H9 (cell line): ENCODE results near the gene DENND6B. TPM values are rescaled to one million over a fixed set of nuclear protein-coding genes. Genes with fewer than 3 reads are reported as not detected.

Experiments
- DNase-seq: peaks from one replicate; pipeline ENCODE4 v3.0.0-alpha.2; 2017
- H2AFZ ChIP-seq: one replicate; pipeline ENCODE4 v1.6.1; 2013; ENCODE audit warnings: mild to moderate bottlenecking, low read length, control low read depth, moderate library complexity
- H2AK5ac ChIP-seq: 2 replicates; pipeline ENCODE4 v1.6.1; 2013; ENCODE audit warnings: low read length, control low read depth, mixed read lengths; ENCODE audit not compliant: insufficient read length
- H2BK120ac ChIP-seq: one replicate; pipeline ENCODE4 v1.6.1; 2013; ENCODE audit warnings: low read depth, mild to moderate bottlenecking, low read length, control low read depth, inconsistent platforms; ENCODE audit not compliant: poor library complexity, severe bottlenecking
- H2BK12ac ChIP-seq: 2 replicates; pipeline ENCODE4 v1.6.1; 2013; ENCODE audit warnings: low read length, control low read depth, mixed read lengths, low read depth; ENCODE audit not compliant: insufficient read length
- H2BK15ac ChIP-seq: 2 replicates; pipeline ENCODE4 v1.6.1; 2013; ENCODE audit warnings: low read depth, low read length, control low read depth
- H2BK20ac ChIP-seq: one replicate; pipeline ENCODE4 v1.6.1; 2013; ENCODE audit warnings: low read depth, mild to moderate bottlenecking, low read length, control low read depth, inconsistent platforms; ENCODE audit not compliant: poor library complexity, severe bottlenecking
- H2BK5ac ChIP-seq: 2 replicates; pipeline ENCODE4 v1.6.1; 2013; ENCODE audit warnings: low read length, control low read depth, mixed read lengths; ENCODE audit not compliant: insufficient read length
- H3K14ac ChIP-seq: 2 replicates; pipeline ENCODE4 v1.6.1; 2013; ENCODE audit warnings: low read length, control low read depth; ENCODE audit not compliant: insufficient read depth
- H3K18ac ChIP-seq: 2 replicates; pipeline ENCODE4 v1.6.1; 2013; ENCODE audit warnings: low read depth, mild to moderate bottlenecking, mixed read lengths, low read length, control low read depth; ENCODE audit not compliant: insufficient read length
- H3K23ac ChIP-seq: 2 replicates; pipeline ENCODE4 v1.6.1; 2013; ENCODE audit warnings: low read length, control low read depth, mixed read lengths, low read depth; ENCODE audit not compliant: insufficient read length
- H3K23me2 ChIP-seq: 2 replicates; pipeline ENCODE4 v1.6.1; 2013; ENCODE audit warnings: low read depth, mild to moderate bottlenecking, mixed read lengths, low read length, control low read depth; ENCODE audit not compliant: insufficient read length, poor library complexity, severe bottlenecking
- H3K27ac ChIP-seq: 2 replicates; pipeline ENCODE4 v1.5.1; 2013; ENCODE audit warnings: low read length, control low read depth, mixed read lengths, low read depth; ENCODE audit not compliant: insufficient read length
- H3K27me3 ChIP-seq: 2 replicates; pipeline ENCODE4 v1.6.1; 2013; ENCODE audit warnings: low read length, control low read depth, inconsistent platforms; ENCODE audit not compliant: insufficient read depth
- H3K4ac ChIP-seq: 2 replicates; pipeline ENCODE4 v1.6.1; 2013; ENCODE audit warnings: low read depth, mild to moderate bottlenecking, control low read depth, inconsistent platforms, low read length, moderate library complexity
- H3K4me1 ChIP-seq: 2 replicates; pipeline ENCODE4 v1.6.1; 2013; ENCODE audit warnings: low read length, control low read depth, inconsistent platforms; ENCODE audit not compliant: insufficient read depth
- H3K4me2 ChIP-seq: 2 replicates; pipeline ENCODE4 v1.6.1; 2013; ENCODE audit warnings: low read length, control low read depth, mixed read lengths; ENCODE audit not compliant: insufficient read length, insufficient read depth
- H3K56ac ChIP-seq: 2 replicates; pipeline ENCODE4 v1.6.1; 2013; ENCODE audit warnings: low read depth, mild to moderate bottlenecking, mixed read lengths, low read length, control low read depth; ENCODE audit not compliant: insufficient read length
- H3K79me1 ChIP-seq: 2 replicates; pipeline ENCODE4 v1.6.1; 2013; ENCODE audit warnings: low read depth, mild to moderate bottlenecking, moderate library complexity, low read length, control low read depth, inconsistent platforms; ENCODE audit not compliant: insufficient read depth, poor library complexity, severe bottlenecking
- H3K79me2 ChIP-seq: 2 replicates; pipeline ENCODE4 v1.6.1; 2013; ENCODE audit warnings: low read length, control low read depth, inconsistent platforms; ENCODE audit not compliant: insufficient read depth
- H3K9ac ChIP-seq: 2 replicates; pipeline ENCODE4 v1.6.1; 2013; ENCODE audit warnings: low read length, control low read depth, mixed read lengths; ENCODE audit not compliant: insufficient read length; ENCODE audit errors: extremely low read depth
- H3K9me3 ChIP-seq: one replicate; pipeline ENCODE4 v1.6.1; 2013; ENCODE audit warnings: low read depth, low read length, inconsistent platforms; ENCODE audit not compliant: control insufficient read depth
- H3T11ph ChIP-seq: one replicate; pipeline ENCODE4 v1.6.1; 2013; ENCODE audit warnings: mild to moderate bottlenecking, low read length, control low read depth, inconsistent platforms
- H4K20me1 ChIP-seq: one replicate; pipeline ENCODE4 v1.6.1; 2013; ENCODE audit not compliant: control insufficient read depth, insufficient read length, insufficient read depth
- H4K5ac ChIP-seq: 2 replicates; pipeline ENCODE4 v1.6.1; 2013; ENCODE audit warnings: low read depth, mild to moderate bottlenecking, mixed read lengths, low read length, control low read depth; ENCODE audit not compliant: insufficient read length
- H4K8ac ChIP-seq: replicated peaks from 2 replicates; pipeline ENCODE4 v1.6.1; 2013; ENCODE audit warnings: low read length, control low read depth, mixed read lengths, low read depth; ENCODE audit not compliant: insufficient read length
- H4K91ac ChIP-seq: 2 replicates; pipeline ENCODE4 v1.6.1; 2013; ENCODE audit warnings: low read depth, mild to moderate bottlenecking, moderate library complexity, mixed read lengths, low read length, control low read depth; ENCODE audit not compliant: insufficient read length
- H3K27ac Mint-ChIP-seq, 3 experiments: 2 replicates in 2 of 3; 3 replicates in 1 of 3; pipeline ENCODE4 v1.8.0; 2020 to 2021; ENCODE audit warnings: mixed read lengths in 3 of 3, mild to moderate bottlenecking in 1 of 3, moderate library complexity in 1 of 3
- H3K27me3 Mint-ChIP-seq: 2 replicates; pipeline ENCODE4 v1.8.0; 2021; ENCODE audit warnings: low read depth, mild to moderate bottlenecking, moderate library complexity, mixed read lengths
- H3K36me3 Mint-ChIP-seq, 3 experiments: 2 replicates in 2 of 3; 3 replicates in 1 of 3; pipeline ENCODE4 v1.8.0; 2020 to 2021; ENCODE audit warnings: low read depth in 3 of 3, mixed read lengths in 3 of 3; ENCODE audit not compliant: insufficient read depth in 1 of 3
- H3K4me1 Mint-ChIP-seq, 2 experiments: 2 replicates each; pipeline ENCODE4 v1.8.0; 2020; ENCODE audit warnings: mixed read lengths in 2 of 2
- H3K4me3 Mint-ChIP-seq, 2 experiments: 2 replicates in 1 of 2; 3 replicates in 1 of 2; pipeline ENCODE4 v1.8.0; 2020 to 2021; ENCODE audit warnings: mild to moderate bottlenecking in 2 of 2, mixed read lengths in 2 of 2, moderate library complexity in 1 of 2
- H3K9me3 Mint-ChIP-seq, 2 experiments: 2 replicates in 1 of 2; 3 replicates in 1 of 2; pipeline ENCODE4 v1.8.0; 2020; ENCODE audit warnings: mild to moderate bottlenecking in 2 of 2, mixed read lengths in 2 of 2, moderate library complexity in 1 of 2
- CTCF ChIP-seq: fragments of 200-600 bp; sonication (generic); conservative IDR thresholded peaks from 3 replicates; pipeline ENCODE4 v1.8.0; 2021; ENCODE audit warnings: antibody characterized with exemption, mild to moderate bottlenecking
- WGBS: extraction: QIAGEN DNeasy Blood & Tissue Kit; methylation state at CpG from one replicate; pipeline ENCODE4 v1.1.7; 2013; ENCODE audit warnings: missing lambda C conversion rate, low lambda C conversion rate, mixed read lengths; ENCODE audit not compliant: insufficient read length; ENCODE audit errors: extremely low coverage; 5-methylcytosine and 5-hydroxymethylcytosine counted together
- total RNA-seq: library from RNA; stranded (reverse); gene quantifications from 2 replicates; pipeline ENCODE4 v1.2.1, GENCODE V29; 2021

DENND6B gene
- total RNA-seq, 1 experiment from 2014 or later: 1.5 TPM

GRCh38 chr22:50313021-50313420 lies 13.8 kb downstream of the DENND6B start:
- Histone ChIP-seq H3K23ac (no peak overlapping the region), H2AK5ac (no peak overlapping the region), H3K9me3 (no peaks in the 10 kb centered on the region), H3K79me1 (no peaks in the 10 kb centered on the region), H3T11ph (no peak overlapping the region), H2AFZ (no peak overlapping the region), H3K4ac (no peak overlapping the region), H4K5ac (no peak overlapping the region), H3K79me2 (no peaks in the 10 kb centered on the region), H2BK5ac (no peak overlapping the region), H3K4me2 (no peak overlapping the region), H3K14ac (no peak overlapping the region; the same call in 1 of the 2 replicates), H2BK12ac (no peak overlapping the region), H2BK15ac (no peak overlapping the region), H3K18ac (no peak overlapping the region), H4K20me1 (peaks cover 2% of the 10 kb centered on the region), H4K91ac (no peak overlapping the region), H3K56ac (no peak overlapping the region), H3K27me3 (no peaks in the 10 kb centered on the region), H3K23me2 (no peaks in the 10 kb centered on the region), H2BK20ac (no peak overlapping the region), H3K27ac (no peak overlapping the region), H4K8ac (no peak overlapping the region), H2BK120ac (no peak overlapping the region), H3K4me1 (no peaks in the 10 kb centered on the region; the same call in 1 of the 2 replicates), H3K9ac (no peak overlapping the region)
- no peak for DNase-seq
- H3K27me3 Mint-ChIP-seq: peaks cover 7% of the 10 kb centered on the region
- H3K27ac Mint-ChIP-seq: no peak overlapping the region
- H3K9me3 Mint-ChIP-seq: no peaks in the 10 kb centered on the region
- H3K4me1 Mint-ChIP-seq: peaks cover 12 to 14% of the 10 kb centered on the region in 2 experiments
- no peaks in the 10 kb centered on the region; a peak in 1 of 7 replicates for H3K36me3 Mint-ChIP-seq
- WGBS: no CpG with 5 or more reads among the region's 7 CpGs
- no peak overlapping the region for H3K4me3 Mint-ChIP-seq
- TF ChIP-seq CTCF: no peak
